ENCODE data around the gene WARS2. TPM values are rescaled to one million over a fixed set of nuclear protein-coding genes. Genes with fewer than 3 reads are reported as not detected.

Gene WARS2
- total RNA-seq, 1 donor from 2014 or later: 8.9 TPM

- no peaks in the 10 kb centered on the region for H3K27me3 ChIP-seq (ENCODE audit: low read depth)
- no peaks in the 10 kb centered on the region for H3K4me1 ChIP-seq
- no peak overlapping the region for H3K27ac ChIP-seq
- TF ChIP-seq, protein P1, sequence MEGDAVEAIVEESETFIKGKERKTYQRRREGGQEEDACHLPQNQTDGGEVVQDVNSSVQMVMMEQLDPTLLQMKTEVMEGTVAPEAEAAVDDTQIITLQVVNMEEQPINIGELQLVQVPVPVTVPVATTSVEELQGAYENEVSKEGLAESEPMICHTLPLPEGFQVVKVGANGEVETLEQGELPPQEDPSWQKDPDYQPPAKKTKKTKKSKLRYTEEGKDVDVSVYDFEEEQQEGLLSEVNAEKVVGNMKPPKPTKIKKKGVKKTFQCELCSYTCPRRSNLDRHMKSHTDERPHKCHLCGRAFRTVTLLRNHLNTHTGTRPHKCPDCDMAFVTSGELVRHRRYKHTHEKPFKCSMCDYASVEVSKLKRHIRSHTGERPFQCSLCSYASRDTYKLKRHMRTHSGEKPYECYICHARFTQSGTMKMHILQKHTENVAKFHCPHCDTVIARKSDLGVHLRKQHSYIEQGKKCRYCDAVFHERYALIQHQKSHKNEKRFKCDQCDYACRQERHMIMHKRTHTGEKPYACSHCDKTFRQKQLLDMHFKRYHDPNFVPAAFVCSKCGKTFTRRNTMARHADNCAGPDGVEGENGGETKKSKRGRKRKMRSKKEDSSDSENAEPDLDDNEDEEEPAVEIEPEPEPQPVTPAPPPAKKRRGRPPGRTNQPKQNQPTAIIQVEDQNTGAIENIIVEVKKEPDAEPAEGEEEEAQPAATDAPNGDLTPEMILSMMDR (IDR thresholded peaks at IDR 0.05): no peak
- H3K4me3 ChIP-seq: no peak overlapping the region
- DNase-seq (no peak), ATAC-seq (no peak)
- no peaks in the 10 kb centered on the region for H3K9me3 ChIP-seq
- peaks cover 8% of the 10 kb centered on the region for H3K36me3 ChIP-seq
- intact Hi-C loops (cut with DNase I): no loop called here
These were observed 113.5 kb downstream of the WARS2 start for GRCh38 chr1:119026956-119027355.

DNA sequence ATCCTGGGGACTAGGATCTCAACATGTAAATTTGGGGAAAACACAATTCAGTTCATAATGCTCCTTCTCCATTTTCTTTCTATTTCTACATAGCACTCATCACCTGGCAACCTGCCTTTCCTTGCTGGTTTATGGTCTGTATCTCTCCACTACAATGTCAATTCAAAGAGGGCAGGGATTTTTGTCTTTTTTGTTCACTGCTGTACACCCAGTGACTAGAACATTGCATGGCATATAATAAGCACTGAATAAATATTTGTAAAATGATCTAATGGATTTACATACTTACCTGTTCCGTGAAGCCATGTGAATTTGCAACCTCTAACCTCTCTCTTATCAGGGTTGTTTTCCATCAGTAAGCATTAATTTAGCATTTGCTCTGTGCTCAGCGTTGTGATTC is 124.9 kb downstream of the WARS2 start:
- intact Hi-C loops (cut with DNase I): no loop called here
- Histone ChIP-seq H3K27ac (no peak overlapping the region), H3K4me3 (no peak overlapping the region), H3K9me3 (no peaks in the 10 kb centered on the region), H3K27me3 (ENCODE audit: low read depth) (no peaks in the 10 kb centered on the region), H3K36me3 (no peaks in the 10 kb centered on the region), H3K4me1 (no peaks in the 10 kb centered on the region)
- DNase-seq: no peak
- TF ChIP-seq, protein P1 (IDR thresholded peaks at IDR 0.05): no peak
- no peak for ATAC-seq

- no peak for DNase-seq
- peaks cover 19% of the 10 kb centered on the region for H3K27me3 ChIP-seq (ENCODE audit: low read depth)
- H3K9me3 ChIP-seq: no peaks in the 10 kb centered on the region
- peaks cover 16% of the 10 kb centered on the region for H3K4me1 ChIP-seq
- H3K4me3 ChIP-seq: no peak overlapping the region
- intact Hi-C loops (cut with DNase I): no loop called here
- H3K27ac ChIP-seq: no peak overlapping the region
- no peaks in the 10 kb centered on the region for H3K36me3 ChIP-seq
- ATAC-seq: no peak
- TF ChIP-seq, protein P1 (IDR thresholded peaks at IDR 0.05): no peak
These were observed 128.1 kb downstream of the WARS2 start for GRCh38 chr1:119012383-119012782.

DNA sequence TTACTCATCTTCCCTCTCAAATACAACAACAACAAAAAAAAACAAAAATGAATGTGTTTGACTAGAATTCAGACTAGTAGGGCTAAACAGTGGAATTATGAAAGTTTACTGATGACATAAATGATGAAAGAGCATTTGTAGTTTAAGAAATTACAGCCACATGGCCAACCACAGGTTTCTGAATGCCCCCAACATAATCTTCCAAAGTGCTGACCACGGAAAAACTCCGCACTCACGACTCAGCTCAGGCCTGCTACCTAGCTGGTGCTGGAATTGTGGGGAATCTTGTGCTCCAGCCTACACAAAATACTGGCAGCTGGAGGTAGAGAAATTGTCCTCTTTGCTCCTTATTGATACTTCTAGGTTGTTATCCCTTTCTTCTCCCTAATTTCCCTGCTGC is 128.7 kb downstream of the WARS2 start:
- no peak overlapping the region for H3K4me3 ChIP-seq
- H3K27ac ChIP-seq: no peak overlapping the region
- no peak for DNase-seq
- TF ChIP-seq, protein P1 (IDR thresholded peaks at IDR 0.05): no peak
- intact Hi-C loops (cut with DNase I): no loop called here
- H3K9me3 ChIP-seq: no peaks in the 10 kb centered on the region
- H3K36me3 ChIP-seq: no peaks in the 10 kb centered on the region
- ATAC-seq: no peak
- peaks cover 25% of the 10 kb centered on the region for H3K27me3 ChIP-seq (ENCODE audit: low read depth)
- H3K4me1 ChIP-seq: peaks cover 23% of the 10 kb centered on the region

DNA sequence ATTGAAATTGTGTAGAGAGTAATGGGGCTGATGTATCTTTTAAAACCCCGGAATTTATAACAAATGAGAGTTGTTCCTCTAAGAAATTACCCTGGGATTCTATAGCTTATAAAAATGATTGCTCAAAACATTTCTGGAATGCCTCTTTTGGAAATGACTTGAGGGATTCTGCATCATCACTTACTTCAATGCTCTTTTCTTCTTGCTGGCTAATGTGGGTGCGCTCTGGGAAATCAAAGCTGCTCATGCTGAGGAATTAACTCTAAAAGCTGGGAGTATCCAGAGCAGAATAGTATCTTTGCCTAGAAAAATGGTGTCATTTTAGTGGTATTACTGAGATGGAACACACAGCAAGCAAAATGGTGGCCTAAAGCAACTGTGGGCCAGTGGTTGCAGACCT is 129.3 kb downstream of the WARS2 start:
- H3K4me3 ChIP-seq: no peak overlapping the region
- H3K27me3 ChIP-seq (ENCODE audit: low read depth): peaks cover 31% of the 10 kb centered on the region
- TF ChIP-seq, protein P1 (IDR thresholded peaks at IDR 0.05): no peak
- H3K9me3 ChIP-seq: no peaks in the 10 kb centered on the region
- DNase-seq: no peak
- intact Hi-C loops (cut with DNase I): no loop called here
- no peak for ATAC-seq
- no peak overlapping the region for H3K27ac ChIP-seq
- H3K36me3 ChIP-seq: no peaks in the 10 kb centered on the region
- H3K4me1 ChIP-seq: peaks cover 29% of the 10 kb centered on the region

DNA sequence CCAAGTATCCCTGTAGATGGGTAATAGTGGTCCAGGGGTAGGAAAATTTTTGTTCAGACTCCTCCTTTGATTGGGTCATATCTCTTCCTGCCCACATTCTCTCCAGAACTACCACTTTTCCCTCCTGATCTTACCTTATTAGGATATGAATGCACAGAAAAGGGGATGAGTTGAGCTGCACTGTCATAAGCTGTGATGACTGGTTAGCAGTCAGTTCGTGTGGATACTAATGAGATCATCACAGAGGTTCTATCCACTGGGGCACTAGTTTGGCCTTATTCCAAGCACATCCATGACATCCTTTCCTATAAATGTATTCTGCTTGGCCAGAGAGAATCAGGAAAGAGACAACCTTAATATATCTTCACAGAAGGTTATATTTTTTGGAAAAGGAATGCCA is 130.3 kb downstream of the WARS2 start:
- Histone ChIP-seq H3K4me1 (peaks cover 29% of the 10 kb centered on the region), H3K4me3 (no peak overlapping the region), H3K27ac (no peak overlapping the region), H3K36me3 (no peaks in the 10 kb centered on the region), H3K27me3 (ENCODE audit: low read depth) (peaks cover 40% of the 10 kb centered on the region), H3K9me3 (no peaks in the 10 kb centered on the region)
- TF ChIP-seq, protein P1 (IDR thresholded peaks at IDR 0.05): no peak
- ATAC-seq (no peak), DNase-seq (no peak)
- intact Hi-C loops (cut with DNase I): no loop called here

Measured in lower lobe of right lung (tissue), 2 donors.